Kidney (tissue), 14 donors: ENCODE measurements around the gene CCDC89. TPM values are rescaled to one million over a fixed set of nuclear protein-coding genes. Genes with fewer than 3 reads are reported as not detected.

ENCODE experiments used
- DNase-seq, 5 donors: peaks; one replicate each; pipeline ENCODE4 v3.0.0-alpha.2; 2013 to 2020
- FAIRE-seq: peaks from 2 replicates; lab custom pipeline; 2012; peaks lifted over from hg19 to GRCh38; lab: Jason Lieb, UNC
- H3K27ac ChIP-seq, 2 donors: one replicate each; pipeline ENCODE4 v1.7.0; 2013; ENCODE audit warnings: low read depth in 2 of 2, low read length in 2 of 2, inconsistent platforms in 1 of 2
- H3K27me3 ChIP-seq: one replicate; pipeline ENCODE4 v1.7.1; 2013; ENCODE audit warnings: low read length, inconsistent platforms; ENCODE audit not compliant: control insufficient read depth, insufficient read depth
- H3K36me3 ChIP-seq, 3 donors: one replicate each; pipeline versions ENCODE4 v1.7.0 to v1.7.1; 2013; ENCODE audit warnings: low read length in 3 of 3, control low read depth in 1 of 3, inconsistent platforms in 1 of 3; ENCODE audit not compliant: insufficient read depth in 3 of 3, control insufficient read depth in 2 of 3
- H3K4me1 ChIP-seq, 3 donors: one replicate each; pipeline versions ENCODE4 v1.7.0 to v1.7.1; 2013; ENCODE audit warnings: low read length in 3 of 3, inconsistent platforms in 1 of 3, low read depth in 1 of 3; ENCODE audit not compliant: control insufficient read depth in 2 of 3, insufficient read depth in 2 of 3
- H3K4me3 ChIP-seq, 3 donors: one replicate each; pipeline versions ENCODE4 v1.7.0 to v1.8.1; 2013; ENCODE audit warnings: low read length in 3 of 3, control low read depth in 1 of 3, inconsistent platforms in 1 of 3
- H3K9ac ChIP-seq, 3 donors: one replicate each; pipeline versions ENCODE4 v1.7.0 to v1.7.1; 2013; ENCODE audit warnings: low read length in 3 of 3, control low read depth in 1 of 3, inconsistent platforms in 1 of 3
- H3K9me3 ChIP-seq, 3 donors: one replicate each; pipeline versions ENCODE4 v1.7.0 to v1.7.1; 2013; ENCODE audit warnings: low read length in 3 of 3, control low read depth in 1 of 3, inconsistent platforms in 1 of 3; ENCODE audit not compliant: control insufficient read depth in 2 of 3, insufficient read depth in 1 of 3
- intact Hi-C: fragments of 100-400 bp; cut with DNase I; formaldehyde crosslinking; loops from one replicate; pipeline ENCODE4 v1.11.1; 2022
- polyA plus RNA-seq: library from polyadenylated mRNA; stranded (reverse); fragments of 350-450 nt; fragmentation: Illumina TruSeq; extraction: RNeasy Lipid Tissue Mini Kit (QIAGEN cat#74804); gene quantifications from one replicate; pipeline ENCODE4 v1.2.3, GENCODE V29; 2014; ENCODE audit warnings: low read depth, low replicate concordance; ENCODE audit not compliant: insufficient read depth
- total RNA-seq: library from RNA; stranded (reverse); fragmentation: NEBNext Ultra II Directional; extraction: Animal tissue kit (Norgen Biotek cat#: 25700); gene quantifications from one replicate; pipeline ENCODE4 v1.2.1, GENCODE V29; 2021
- TF ChIP-seq, protein P1 (sequence below): IDR thresholded peaks from 3 replicates; pipeline ENCODE4 v1.5.1; 2012; ENCODE audit warnings: mild to moderate bottlenecking, moderate library complexity, borderline replicate concordance; ENCODE audit not compliant: insufficient read depth; ENCODE audit errors: extremely low read depth
- donor health status: control.
- donor health status: control.
- donor health status: control.
- donor health status: control.
- donor health status: control.
- donor health status: DM: yes; HTN: yes; CAD: no.
- donor health status: Normal renal cell carcinoma (clear cell type).

Gene CCDC89
- total and polyA plus RNA-seq, 2 donors from 2014 or later, result 2.7 to 3.7 TPM

DNA sequence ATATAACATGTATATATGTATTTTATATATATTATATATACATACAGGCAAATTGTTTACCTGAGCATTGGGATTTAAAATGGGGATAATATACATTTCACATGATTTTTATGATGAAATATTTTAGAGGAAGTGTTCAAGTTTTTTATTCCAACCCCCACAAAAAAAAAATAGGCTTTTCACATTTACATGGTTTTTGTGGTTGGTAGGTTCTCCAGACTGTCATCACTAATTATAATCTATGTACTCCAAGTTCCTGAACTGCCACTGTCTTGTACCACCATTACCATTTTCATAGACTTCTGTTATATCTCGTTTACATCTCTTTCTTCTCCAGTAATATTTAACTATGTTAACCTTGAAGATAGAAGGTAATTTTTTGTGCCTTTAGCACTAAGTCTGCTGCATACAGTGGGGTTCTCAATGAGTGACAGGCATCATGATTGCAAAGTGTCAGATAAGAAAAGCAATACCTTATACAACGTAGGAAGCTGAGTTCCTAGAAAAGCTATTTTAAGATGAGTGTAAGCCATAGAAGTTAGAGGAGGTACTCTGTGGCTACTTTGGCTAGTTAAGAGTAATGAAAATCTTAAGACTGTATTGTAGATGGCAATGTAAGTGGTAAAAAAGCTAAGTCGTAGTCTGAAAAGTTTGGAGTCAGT lies 33.1 kb downstream of the CCDC89 start:
- DNase-seq (no peak), FAIRE-seq (no peak)

GRCh38 chr11:85651118-85651517 lies 34.9 kb downstream of the CCDC89 start:
- DNase-seq, result no peak
- Histone ChIP-seq H3K27me3 (no peaks in the 10 kb centered on the region), H3K4me1 (peaks cover 0 to 13% (median 3%) of the 10 kb centered on the region in 3 donors), H3K4me3 (no peak overlapping the region), H3K27ac (no peak overlapping the region), H3K36me3 (peaks cover 3 to 6% (median 5%) of the 10 kb centered on the region in 3 donors), H3K9me3 (no peaks in the 10 kb centered on the region), H3K9ac (no peak overlapping the region)
- TF ChIP-seq, protein P1, sequence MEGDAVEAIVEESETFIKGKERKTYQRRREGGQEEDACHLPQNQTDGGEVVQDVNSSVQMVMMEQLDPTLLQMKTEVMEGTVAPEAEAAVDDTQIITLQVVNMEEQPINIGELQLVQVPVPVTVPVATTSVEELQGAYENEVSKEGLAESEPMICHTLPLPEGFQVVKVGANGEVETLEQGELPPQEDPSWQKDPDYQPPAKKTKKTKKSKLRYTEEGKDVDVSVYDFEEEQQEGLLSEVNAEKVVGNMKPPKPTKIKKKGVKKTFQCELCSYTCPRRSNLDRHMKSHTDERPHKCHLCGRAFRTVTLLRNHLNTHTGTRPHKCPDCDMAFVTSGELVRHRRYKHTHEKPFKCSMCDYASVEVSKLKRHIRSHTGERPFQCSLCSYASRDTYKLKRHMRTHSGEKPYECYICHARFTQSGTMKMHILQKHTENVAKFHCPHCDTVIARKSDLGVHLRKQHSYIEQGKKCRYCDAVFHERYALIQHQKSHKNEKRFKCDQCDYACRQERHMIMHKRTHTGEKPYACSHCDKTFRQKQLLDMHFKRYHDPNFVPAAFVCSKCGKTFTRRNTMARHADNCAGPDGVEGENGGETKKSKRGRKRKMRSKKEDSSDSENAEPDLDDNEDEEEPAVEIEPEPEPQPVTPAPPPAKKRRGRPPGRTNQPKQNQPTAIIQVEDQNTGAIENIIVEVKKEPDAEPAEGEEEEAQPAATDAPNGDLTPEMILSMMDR, result no peak
- intact Hi-C loops, result no loop called here
- no peak for FAIRE-seq

More for the DNA sequence above, 33.1 kb downstream of the CCDC89 start:
- no peaks in the 10 kb centered on the region for H3K27me3 ChIP-seq
- TF ChIP-seq, protein P1, result no peak
- intact Hi-C loops, result no loop called here
- H3K9ac ChIP-seq, result no peak overlapping the region
- H3K36me3 ChIP-seq, result peaks cover 3 to 14% (median 10%) of the 10 kb centered on the region in 3 donors
- H3K4me1 ChIP-seq, result peaks cover 0 to 9% (median 3%) of the 10 kb centered on the region in 3 donors
- H3K9me3 ChIP-seq, result no peaks in the 10 kb centered on the region
- no peak overlapping the region for H3K4me3 ChIP-seq
- H3K27ac ChIP-seq, result no peak overlapping the region

GRCh38 chr11:85647604-85648299 lies 38.2 kb downstream of the CCDC89 start, which contains the start of gene TMEM126A:
Gene TMEM126A, plus strand, starts transcription at chr11:85647967. Its CDS starts 2,289 bp downstream, at chr11:85650256.
- DNase-seq (peak; percentile 94 to 96 (median 95)), FAIRE-seq (peak; percentile 39)
- no peaks in the 10 kb centered on the region for H3K9me3 ChIP-seq
- peak within 1 kb of the TSS; percentile 97 for H3K4me3 ChIP-seq
- intact Hi-C loops, result no loop called here
- peak within 1 kb of the TSS; percentile 85 to 93 (median 85) for H3K9ac ChIP-seq
- H3K27me3 ChIP-seq, result no peaks in the 10 kb centered on the region
- peaks cover 0 to 9% (median 3%) of the 10 kb centered on the region in 3 donors for H3K4me1 ChIP-seq
- TF ChIP-seq, protein P1, result no peak
- peaks cover 0 to 3% (median 0%) of the 10 kb centered on the region in 3 donors for H3K36me3 ChIP-seq
- H3K27ac ChIP-seq, result peak within 1 kb of the TSS; percentile 2 to 80
